Measurements from ENCODE around the gene CPPED1. TPM values are rescaled to one million over a fixed set of nuclear protein-coding genes. Genes with fewer than 3 reads are reported as not detected.

The CPPED1 gene
- total RNA-seq, 1 donor from 2014 or later, result 12.5 TPM

DNA sequence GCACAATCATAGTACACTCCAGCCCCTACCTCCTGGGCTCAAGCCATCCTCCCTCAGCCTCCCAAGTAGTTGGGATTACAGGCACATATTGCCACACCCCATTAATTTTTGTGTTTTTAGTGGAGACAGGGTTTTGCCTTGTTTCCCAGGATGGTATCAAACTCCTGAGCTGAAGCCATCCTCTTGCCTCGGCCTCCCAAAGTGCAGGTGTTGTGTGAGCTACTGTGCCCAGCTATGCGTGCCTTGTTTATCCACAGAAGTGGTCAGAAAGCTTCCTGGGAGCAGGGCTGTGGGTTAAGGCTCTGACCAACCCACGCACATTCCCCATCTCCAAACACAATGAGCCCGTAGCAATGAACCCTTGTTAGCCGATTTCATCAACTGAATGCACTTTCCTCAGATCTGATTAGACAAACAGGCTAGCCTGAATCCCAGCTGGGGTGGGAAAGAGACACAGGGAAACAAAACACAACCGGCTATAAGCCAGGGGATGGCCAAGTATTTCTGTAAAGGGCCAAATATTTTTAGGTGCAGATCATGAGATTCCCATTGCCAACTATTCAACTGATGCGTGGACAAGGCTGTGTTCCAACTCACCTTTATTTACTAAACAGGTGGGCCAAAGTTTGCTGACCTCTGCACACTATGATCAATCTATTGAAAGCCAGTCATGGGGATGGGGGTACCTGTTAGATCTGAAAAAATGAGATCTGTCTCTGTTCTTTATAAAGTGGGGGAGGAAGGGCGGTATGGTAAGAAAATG is 193.6 kb downstream of the CPPED1 start:
- no peak for DNase-seq (ENCODE audit: low spot score)

Other genes starting within 250 kb of the CPPED1 start
- 2.9 TPM for gene SHISA9, start 97.7 kb upstream of the CPPED1 start, total RNA-seq (ENCODE audit: insufficient read depth, low replicate concordance)

All from umbilical cord (tissue), 2 donors.